GM23248 (cell line): ENCODE data around the gene AHRR.

ENCODE experiments used
- EZH2 ChIP-seq: fragments of 200-600 bp; sonication (generic); IDR thresholded peaks from 2 replicates; pipeline ENCODE4 v1.6.1; 2018; ENCODE audit warnings: antibody characterized with exemption, mild to moderate bottlenecking; ENCODE audit not compliant: insufficient read depth, poor library complexity, severe bottlenecking
- EZH2phosphoT487 ChIP-seq: fragments of 200-600 bp; sonication (generic); IDR thresholded peaks from 2 replicates; pipeline ENCODE4 v1.6.1; 2018; ENCODE audit warnings: antibody characterized with exemption, moderate library complexity, mild to moderate bottlenecking, low read depth; ENCODE audit not compliant: insufficient read depth

- TF ChIP-seq EZH2 (no peak), EZH2phosphoT487 (no peak)
These were observed 37.9 kb downstream of the AHRR start for GRCh38 chr5:359301-359897.
